ENCODE data around the gene IGIP.
A peak's percentile ranks its signal among the peaks of the same experiment; 100 is the strongest.

The IGIP gene

DNA sequence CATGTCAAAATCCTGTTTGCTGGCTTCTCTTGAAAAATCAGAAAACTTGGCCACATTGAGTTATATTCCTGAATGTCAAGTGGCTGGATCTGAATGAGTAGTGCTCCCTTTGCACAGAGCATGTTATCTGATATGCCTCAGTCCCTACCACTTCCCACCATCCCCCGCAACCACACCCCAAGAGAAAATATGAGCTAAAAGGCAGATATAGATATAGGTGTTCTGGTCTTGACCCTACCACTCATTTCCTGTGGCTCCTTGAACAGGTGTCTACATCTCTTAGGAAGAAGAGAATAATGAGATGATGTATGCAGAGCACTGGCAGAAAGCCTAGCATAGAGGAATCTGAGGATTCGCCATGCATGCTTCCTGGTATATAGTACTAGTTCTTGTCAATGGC, 42.6 kb downstream of the IGIP start:
- DNase-seq, result no peak

DNA sequence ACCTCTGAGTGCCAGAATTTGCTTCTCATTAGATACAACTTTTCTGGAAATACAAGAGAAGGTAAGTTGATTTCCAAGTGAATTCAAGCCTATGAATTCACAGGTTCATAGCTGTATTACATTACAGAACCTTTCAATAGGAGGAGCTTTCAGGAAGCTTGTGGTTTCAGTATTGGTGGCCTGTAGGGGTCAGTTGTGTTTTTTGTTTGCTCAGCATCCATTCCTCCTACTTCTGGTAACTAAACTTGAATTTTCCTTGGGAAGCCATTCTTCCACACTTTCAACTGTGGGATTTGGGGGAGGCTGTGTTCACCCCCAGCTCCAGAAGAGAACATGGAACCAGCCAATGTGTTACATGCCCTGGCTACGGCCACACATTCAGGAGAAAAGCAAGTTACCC, 43.7 kb downstream of the IGIP start:
- no peak for DNase-seq

DNA sequence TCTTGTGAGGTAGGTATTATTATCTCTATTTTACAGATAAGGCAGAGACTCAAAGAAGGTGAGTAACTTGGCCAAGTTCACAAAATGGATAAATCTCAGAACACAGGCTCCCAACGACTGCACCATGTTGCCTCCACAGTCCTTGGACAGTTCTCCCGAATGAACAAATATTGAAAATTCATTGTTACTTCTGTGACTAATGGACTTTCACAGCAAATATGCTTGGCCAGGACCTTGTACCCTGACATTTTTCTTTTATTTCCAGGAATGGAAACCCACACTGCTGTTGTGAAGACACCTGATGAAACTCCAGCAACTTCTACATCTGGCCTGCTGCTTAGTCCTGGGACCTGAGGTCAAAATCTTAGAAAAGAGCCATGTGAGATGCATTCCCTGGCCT, 46.7 kb downstream of the IGIP start:
- no peak for DNase-seq

DNA sequence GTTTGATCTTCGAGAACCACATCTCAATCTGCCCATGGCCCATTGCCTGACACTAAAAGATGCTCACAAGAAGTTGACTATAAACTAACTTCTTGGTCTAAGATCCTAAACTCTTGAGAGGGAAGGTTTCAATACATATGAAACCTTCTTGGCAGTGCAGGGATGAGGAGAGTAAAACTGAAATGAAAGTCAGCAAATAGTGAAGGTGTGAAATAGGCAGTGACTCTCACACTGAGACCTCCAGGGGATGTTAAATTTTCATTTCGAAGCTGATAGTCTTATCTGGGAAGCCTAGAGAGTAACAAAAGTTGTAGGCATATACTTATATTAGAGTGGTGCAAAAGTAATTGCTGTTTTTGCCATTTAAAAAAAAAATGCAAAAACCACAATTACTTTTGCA, 48.3 kb downstream of the IGIP start:
- no peak for DNase-seq

DNA sequence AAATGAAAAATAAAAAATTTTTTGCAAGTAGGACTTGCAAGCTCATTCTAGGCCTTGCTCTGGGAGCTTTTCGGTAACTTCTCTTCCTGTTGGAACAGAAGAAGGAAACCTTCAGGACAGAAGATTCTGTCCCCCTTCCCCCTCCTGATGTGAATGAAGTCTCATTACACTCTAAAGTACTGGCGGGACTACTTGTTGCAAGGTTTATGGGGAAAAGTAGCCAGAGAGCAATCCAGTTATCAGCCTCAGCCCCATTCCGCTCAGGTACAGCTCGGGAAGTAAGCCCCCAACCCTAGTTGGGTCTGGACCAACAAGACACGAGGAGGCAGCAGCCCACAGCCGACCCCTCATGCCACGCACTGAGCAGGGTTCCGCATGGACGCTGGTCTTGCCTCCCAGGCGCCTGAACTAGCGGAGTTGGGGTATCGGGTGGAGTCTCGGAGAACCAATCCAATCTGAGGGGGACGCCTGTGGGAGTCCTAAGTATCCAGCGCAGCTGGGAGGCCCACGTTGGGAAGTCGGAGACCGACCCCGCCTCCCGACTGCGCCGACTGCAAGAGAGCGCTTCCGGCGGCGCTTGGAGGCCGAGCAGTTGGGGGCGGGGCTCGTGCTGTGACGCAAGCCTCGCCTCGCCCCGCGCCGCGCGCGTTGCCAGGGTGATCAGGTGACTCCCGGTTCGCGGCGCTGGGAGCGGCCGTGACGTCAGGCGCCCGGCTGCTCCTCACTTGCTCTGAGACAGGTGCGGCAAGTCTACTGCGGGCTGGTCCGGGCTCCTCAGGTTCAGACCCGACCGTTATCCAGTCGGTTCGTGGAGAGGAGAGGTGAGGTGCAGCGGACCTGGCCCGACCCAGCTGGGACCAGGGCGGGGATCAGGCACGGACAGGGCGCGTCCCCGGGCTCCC, 49.0 kb downstream of the IGIP start, which contains the start of gene CYSTM1:
CYSTM1 (plus strand) TSS at position 724 of the 902 bp plus-strand sequence. CDS start 19,278 bp downstream, outside the sequence.
- DNase-seq, result peak; percentile 97

DNA sequence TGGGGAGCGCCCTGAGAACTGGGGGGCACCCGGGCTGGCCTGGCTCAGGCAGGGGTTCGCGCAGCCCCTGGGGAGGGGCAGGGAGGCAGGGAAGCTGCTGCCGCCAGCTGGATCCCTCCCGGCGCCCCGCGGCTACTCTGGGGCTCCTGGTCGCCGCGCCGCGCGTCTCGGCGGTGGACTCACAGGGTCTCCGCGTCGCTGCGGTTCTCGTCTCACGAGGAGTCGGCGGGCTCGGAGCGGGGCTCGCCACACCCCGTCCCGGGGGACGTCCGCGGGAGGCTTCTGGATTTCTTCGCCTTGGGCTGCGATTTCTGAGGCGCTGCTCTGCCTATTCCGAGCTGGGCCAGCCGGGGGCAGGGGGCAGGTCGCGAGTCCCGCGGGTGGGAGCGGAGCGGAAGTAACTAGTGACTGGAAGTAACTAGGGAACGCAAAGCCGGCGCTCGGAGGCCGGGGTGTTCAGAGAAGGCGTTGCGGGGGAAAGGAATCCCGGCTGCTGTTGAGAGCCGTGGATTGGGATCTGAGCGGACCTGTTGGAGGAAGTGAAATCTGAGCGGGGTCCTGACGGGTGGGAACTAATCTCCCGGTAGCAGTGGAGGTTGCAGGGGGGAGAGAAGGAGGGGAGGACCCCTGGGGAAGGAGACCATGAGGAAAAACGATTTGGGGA, 49.8 kb downstream of the IGIP start:
- peak; percentile 85 for DNase-seq

DNA sequence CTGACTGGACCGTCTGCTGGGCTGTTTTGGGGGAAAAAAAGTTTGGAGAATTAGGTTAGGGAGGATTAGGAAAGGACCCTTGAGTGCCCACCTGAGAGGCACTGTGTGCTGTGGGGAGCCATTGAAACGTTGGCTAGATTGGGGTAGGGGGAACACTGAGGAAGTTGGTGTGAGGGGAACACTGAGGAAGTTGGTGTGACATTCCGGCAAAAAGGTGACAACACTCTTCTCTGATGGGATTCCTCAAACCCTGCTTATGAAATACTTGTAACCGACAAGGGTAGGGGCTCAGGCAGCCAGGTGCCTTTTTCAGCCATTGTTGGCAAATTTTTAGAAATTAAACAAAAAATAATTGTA, 50.3 kb downstream of the IGIP start:
- DNase-seq, result no peak

DNA sequence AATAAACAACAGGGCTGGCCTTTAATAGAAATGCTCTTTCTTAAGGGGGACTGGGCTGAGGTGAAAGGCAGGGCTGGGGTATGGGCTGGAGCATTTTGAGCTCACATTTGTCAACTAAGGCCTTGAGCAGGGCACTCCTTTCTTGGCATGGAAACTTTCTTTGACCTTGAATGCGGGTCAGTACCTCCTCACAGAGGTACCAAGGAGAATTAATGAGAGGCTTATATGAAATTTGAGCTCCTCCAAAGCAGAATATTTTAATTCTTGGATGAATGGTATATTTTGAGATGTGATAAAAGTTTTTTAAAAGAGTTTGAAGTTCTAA, 52.3 kb downstream of the IGIP start:
- no peak for DNase-seq

DNA sequence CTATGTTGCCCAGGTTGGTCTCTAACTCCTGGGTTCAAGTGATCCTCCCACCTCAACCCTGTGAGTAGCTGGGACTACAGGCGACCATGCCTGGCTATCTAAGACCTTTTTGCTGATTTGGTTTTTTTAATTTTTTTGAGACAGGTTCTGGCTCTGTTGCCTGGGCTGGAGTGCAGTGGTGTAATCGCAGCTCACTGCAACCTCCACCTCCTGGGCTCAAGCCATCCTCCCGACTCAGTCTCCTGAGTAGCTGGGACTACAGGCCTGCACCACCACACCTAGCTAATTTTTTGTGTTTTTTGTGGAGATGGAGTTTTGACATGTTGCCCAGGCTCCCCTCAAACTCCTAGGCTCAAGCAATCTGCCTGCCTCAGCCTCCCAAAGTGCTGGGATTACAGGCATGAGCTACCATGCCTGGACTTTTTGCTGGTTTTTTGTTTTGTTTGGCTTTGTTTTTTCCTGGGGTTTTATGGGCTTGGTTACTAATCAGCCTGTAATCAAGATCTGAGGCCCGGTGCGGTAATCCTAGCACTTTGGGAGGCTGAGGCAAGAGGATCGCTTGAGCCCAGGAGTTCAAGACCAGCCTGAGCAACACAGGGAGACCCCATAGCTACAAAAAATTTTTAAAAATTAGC, 52.9 kb downstream of the IGIP start:
- DNase-seq, result no peak
